ENCODE measurements around the gene S1PR1. TPM values are rescaled to one million over a fixed set of nuclear protein-coding genes. Genes with fewer than 3 reads are reported as not detected.

The S1PR1 gene
- total RNA-seq, 1 donor from 2014 or later, result 23.5 TPM

DNA sequence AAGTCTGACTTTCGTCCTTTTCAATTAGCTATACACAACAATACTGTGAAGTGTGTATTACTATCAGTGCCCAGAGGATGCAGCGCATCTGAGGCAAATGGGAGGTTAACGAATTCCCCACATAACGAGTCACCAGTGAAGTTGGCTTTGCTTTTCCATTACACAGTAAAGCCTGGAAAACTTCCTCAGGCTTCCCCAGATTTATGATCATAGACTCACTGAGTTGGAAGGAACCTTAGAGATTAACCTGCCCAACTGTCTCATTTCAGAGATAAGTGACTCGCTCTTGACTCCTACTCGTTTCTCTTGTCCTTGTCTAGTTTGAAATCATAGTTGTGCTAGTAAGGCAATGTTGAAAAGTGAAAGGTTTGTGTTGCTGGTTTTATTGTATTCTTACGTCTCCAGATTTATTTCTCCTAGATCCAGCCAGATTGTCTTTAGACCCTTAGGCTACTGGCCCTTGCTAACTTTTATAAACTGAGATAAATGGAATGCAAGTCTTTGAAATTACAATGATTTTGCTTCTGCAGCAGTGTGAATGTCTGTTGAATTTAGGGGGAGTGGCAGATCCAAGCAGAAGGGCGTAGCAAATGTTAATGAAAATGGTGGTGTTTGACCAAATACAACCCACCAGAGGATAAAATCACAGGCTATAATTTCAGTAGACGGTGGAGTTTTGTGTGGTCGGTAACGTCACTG is 17.3 kb downstream of the S1PR1 start:
- Mint-ChIP-seq H3K27ac (peak overlapping the region; percentile 94), H3K36me3 (no peaks in the 10 kb centered on the region), H3K9me3 (peaks cover 3% of the 10 kb centered on the region), H3K4me1 (peaks cover 29% of the 10 kb centered on the region), H3K4me3 (peak overlapping the region; percentile 24), H3K27me3 (ENCODE audit: low read depth) (no peaks in the 10 kb centered on the region)
- DNase-seq (ENCODE audit: low spot score in 2 of 2, unreplicated experiment in 2 of 2), result no peak
- TF ChIP-seq, protein P1, sequence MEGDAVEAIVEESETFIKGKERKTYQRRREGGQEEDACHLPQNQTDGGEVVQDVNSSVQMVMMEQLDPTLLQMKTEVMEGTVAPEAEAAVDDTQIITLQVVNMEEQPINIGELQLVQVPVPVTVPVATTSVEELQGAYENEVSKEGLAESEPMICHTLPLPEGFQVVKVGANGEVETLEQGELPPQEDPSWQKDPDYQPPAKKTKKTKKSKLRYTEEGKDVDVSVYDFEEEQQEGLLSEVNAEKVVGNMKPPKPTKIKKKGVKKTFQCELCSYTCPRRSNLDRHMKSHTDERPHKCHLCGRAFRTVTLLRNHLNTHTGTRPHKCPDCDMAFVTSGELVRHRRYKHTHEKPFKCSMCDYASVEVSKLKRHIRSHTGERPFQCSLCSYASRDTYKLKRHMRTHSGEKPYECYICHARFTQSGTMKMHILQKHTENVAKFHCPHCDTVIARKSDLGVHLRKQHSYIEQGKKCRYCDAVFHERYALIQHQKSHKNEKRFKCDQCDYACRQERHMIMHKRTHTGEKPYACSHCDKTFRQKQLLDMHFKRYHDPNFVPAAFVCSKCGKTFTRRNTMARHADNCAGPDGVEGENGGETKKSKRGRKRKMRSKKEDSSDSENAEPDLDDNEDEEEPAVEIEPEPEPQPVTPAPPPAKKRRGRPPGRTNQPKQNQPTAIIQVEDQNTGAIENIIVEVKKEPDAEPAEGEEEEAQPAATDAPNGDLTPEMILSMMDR (IDR thresholded peaks at IDR 0.05; ENCODE audit: unreplicated experiment), result no peak

DNA sequence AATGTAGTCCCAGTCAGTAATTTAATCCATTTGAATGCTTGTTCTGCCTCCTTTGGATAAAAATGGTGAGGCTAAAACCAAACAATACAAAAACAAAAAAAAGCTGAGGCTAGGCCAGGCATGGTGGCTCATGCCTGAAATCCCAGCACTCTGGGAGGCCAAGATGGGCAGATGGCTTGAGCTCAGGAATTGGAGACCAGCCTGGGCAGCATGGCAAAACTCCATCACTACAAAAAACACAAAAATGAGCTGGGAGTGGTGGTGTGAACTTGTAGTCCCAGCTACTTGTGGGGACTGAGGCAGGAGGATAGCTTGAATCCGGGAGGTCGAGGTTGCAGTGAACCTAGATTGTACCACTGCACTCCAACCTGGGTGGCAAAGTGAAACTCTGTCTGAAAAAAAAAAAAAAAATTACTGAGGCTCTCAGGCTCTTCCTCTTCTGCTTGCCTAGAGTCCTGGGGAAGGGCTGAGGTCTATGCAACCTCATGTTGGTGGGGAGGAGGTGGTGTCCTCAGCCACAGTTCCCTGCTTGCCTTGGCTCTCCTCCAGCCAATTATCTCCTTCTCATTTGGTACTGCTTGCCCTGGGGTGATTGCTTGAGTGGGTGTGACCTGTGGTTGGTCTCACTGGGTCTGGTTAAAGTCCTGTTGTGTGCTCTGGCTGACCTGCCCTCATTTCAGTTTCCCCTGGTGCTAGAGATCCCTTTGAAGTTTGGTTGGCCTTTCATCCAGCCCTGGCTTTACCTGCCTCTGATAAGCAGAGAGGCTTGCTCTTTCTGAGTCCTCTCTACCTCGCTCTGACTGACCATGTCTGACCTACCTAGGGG is 20.9 kb downstream of the S1PR1 start:
- no peaks in the 10 kb centered on the region for H3K27me3 Mint-ChIP-seq (ENCODE audit: low read depth)
- TF ChIP-seq, protein P1 (IDR thresholded peaks at IDR 0.05; ENCODE audit: unreplicated experiment), result no peak
- DNase-seq (ENCODE audit: low spot score in 2 of 2, unreplicated experiment in 2 of 2), result no peak
- H3K36me3 Mint-ChIP-seq, result no peaks in the 10 kb centered on the region
- H3K9me3 Mint-ChIP-seq, result peaks cover 3% of the 10 kb centered on the region
- no peak overlapping the region for H3K27ac Mint-ChIP-seq
- peaks cover 55% of the 10 kb centered on the region for H3K4me1 Mint-ChIP-seq
- H3K4me3 Mint-ChIP-seq, result no peak overlapping the region

DNA sequence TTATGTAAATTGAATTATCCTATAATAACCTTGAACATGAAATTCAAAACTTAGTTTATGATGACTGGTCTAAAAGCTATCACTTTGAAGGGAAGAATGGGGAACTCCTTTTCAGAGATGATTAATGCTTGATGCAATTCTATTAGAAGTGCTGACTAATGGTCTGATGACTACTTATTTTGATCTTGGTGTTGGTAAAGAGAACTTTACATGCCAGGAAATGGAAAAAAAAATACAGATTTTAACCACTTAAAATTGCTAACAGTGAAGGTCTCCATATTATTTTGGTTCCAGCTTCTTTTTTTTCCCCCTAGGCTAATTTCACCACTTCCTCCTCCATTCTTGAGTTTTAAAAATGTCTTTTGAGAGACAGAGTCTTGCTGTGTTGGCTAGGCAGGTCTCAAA is 22.9 kb downstream of the S1PR1 start:
- Mint-ChIP-seq H3K27me3 (ENCODE audit: low read depth) (no peaks in the 10 kb centered on the region), H3K9me3 (peaks cover 3% of the 10 kb centered on the region), H3K4me3 (no peak overlapping the region), H3K4me1 (peaks cover 54% of the 10 kb centered on the region), H3K27ac (no peak overlapping the region), H3K36me3 (no peaks in the 10 kb centered on the region)
- TF ChIP-seq, protein P1 (IDR thresholded peaks at IDR 0.05; ENCODE audit: unreplicated experiment), result no peak
- no peak for DNase-seq (ENCODE audit: low spot score in 2 of 2, unreplicated experiment in 2 of 2)

DNA sequence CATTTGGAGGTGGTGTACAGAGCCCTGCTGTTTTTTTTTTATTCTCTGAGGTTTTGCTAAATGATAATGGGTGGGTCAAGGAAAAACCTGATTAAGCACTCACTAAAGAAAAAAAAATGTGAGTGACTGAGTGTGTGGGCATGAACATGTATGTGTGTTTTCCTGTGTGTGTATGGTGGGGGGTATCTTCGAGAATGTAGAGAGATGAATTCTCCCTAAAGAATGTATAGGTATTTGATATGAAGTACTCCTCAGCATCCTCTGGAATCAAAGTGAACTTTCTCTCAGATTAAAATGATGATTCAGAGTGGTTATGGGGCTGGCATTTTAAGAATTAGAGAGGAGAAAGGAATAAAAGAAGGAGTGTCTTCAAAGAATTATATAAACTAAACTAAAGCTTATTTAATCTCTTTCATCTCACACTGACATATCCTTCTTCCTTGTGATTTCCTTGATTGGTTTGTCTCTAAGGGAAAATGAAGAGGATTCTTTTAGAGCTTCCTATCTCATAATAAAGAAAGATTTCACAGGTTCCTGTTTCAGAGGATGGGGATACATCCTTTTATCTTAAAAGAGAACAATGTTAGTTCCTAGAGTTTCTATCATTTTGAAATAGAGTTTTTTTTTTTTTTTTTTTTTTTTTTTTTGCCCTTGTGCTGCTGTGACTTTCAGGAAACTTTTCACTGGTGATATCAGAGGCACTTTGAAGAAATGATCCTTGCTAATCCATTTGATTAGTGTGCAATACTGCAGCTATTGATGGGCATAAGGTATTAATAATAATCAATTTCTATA is 23.9 kb downstream of the S1PR1 start:
- peaks cover 54% of the 10 kb centered on the region for H3K4me1 Mint-ChIP-seq
- no peak for DNase-seq (ENCODE audit: low spot score in 2 of 2, unreplicated experiment in 2 of 2)
- TF ChIP-seq, protein P1 (IDR thresholded peaks at IDR 0.05; ENCODE audit: unreplicated experiment), result no peak
- H3K9me3 Mint-ChIP-seq, result peaks cover 3% of the 10 kb centered on the region
- H3K27ac Mint-ChIP-seq, result no peak overlapping the region
- no peak overlapping the region for H3K4me3 Mint-ChIP-seq
- no peaks in the 10 kb centered on the region for H3K36me3 Mint-ChIP-seq
- H3K27me3 Mint-ChIP-seq (ENCODE audit: low read depth), result no peaks in the 10 kb centered on the region

DNA sequence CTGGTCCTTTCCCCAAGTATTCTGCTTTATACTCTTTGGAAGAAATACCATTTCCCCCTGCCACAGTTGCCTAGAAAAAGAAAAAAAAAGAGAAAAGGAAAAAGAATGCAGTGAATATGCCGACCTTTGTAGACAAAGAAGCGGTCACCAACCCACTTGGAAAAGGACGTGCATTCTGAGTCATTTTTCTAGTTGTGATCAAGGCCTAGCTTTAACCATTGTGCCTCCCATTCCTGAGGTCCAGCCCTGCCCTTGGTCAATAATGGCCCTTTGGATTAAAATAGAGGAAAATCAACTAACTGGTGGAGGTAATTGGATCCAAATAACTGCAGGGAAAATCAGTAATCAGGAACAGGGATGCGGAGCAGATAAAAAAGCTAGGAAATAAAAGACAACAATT is 24.8 kb downstream of the S1PR1 start:
- TF ChIP-seq, protein P1 (IDR thresholded peaks at IDR 0.05; ENCODE audit: unreplicated experiment), result no peak
- no peaks in the 10 kb centered on the region for H3K36me3 Mint-ChIP-seq

More for the DNA sequence above, 24.8 kb downstream of the S1PR1 start:
- Mint-ChIP-seq H3K27me3 (ENCODE audit: low read depth) (no peaks in the 10 kb centered on the region), H3K9me3 (peaks cover 3% of the 10 kb centered on the region), H3K4me3 (no peak overlapping the region), H3K4me1 (peaks cover 54% of the 10 kb centered on the region), H3K27ac (peak overlapping the region; percentile 27)
- DNase-seq (ENCODE audit: low spot score in 2 of 2, unreplicated experiment in 2 of 2), result no peak
